Activated CD8-positive, alpha-beta memory T cell treated with anti-CD3 and anti-CD28 coated beads, Interleukin-2, amount 50 U/mL, for 24 hours (primary cell): ENCODE data around the gene GARNL3.
A peak's percentile ranks its signal among the peaks of the same experiment; 100 is the strongest.

ENCODE experiments used
- DNase-seq: peaks from one replicate; pipeline ENCODE4 v3.0.0-alpha.2; 2020; ENCODE audit errors: extremely low read depth

The GARNL3 gene

GRCh38 chr9:127384016-127384730 is 119.6 kb downstream of the GARNL3 start:
- no peak for DNase-seq

GRCh38 chr9:127384901-127385300 is 120.3 kb downstream of the GARNL3 start:
- DNase-seq = no peak

- DNase-seq = no peak
Measured at GRCh38 chr9:127386249-127386648, 121.7 kb downstream of the GARNL3 start.

GRCh38 chr9:127386981-127387380 is 122.4 kb downstream of the GARNL3 start:
- no peak for DNase-seq

- DNase-seq = peak; percentile 61
Measured at GRCh38 chr9:127388037-127388855, 123.7 kb downstream of the GARNL3 start.

- DNase-seq = no peak
Measured at GRCh38 chr9:127388856-127389238, 124.3 kb downstream of the GARNL3 start.

GRCh38 chr9:127389381-127390247 is 125.0 kb downstream of the GARNL3 start:
- DNase-seq = no peak

GRCh38 chr9:127390248-127390545 is 125.6 kb downstream of the GARNL3 start:
- no peak for DNase-seq

GRCh38 chr9:127390563-127390962 is 126.0 kb downstream of the GARNL3 start:
- no peak for DNase-seq

GRCh38 chr9:127392166-127392565 is 127.6 kb downstream of the GARNL3 start:
- no peak for DNase-seq

- no peak for DNase-seq
Measured at GRCh38 chr9:127392976-127393375, 128.4 kb downstream of the GARNL3 start.

GRCh38 chr9:127393645-127394044 is 129.1 kb downstream of the GARNL3 start:
- DNase-seq = no peak

GRCh38 chr9:127395497-127396252 is 131.1 kb downstream of the GARNL3 start:
- no peak for DNase-seq

GRCh38 chr9:127396253-127396807 is 131.8 kb downstream of the GARNL3 start:
- DNase-seq = no peak

GRCh38 chr9:127396808-127397645 is 132.5 kb downstream of the GARNL3 start, which contains the start of gene SLC2A8:
Gene SLC2A8, plus strand, starts transcription at chr9:127397169. Its CDS starts 62 bp downstream, at chr9:127397231.
- peak; percentile 81 for DNase-seq

GRCh38 chr9:127397646-127398274 is 133.2 kb downstream of the GARNL3 start:
- no peak for DNase-seq

GRCh38 chr9:127398275-127398647 is 133.7 kb downstream of the GARNL3 start:
- no peak for DNase-seq

GRCh38 chr9:127398715-127399400 is 134.3 kb downstream of the GARNL3 start:
- DNase-seq = no peak

- DNase-seq = no peak
Measured at GRCh38 chr9:127399736-127400269, 135.2 kb downstream of the GARNL3 start.
